H9 (cell line): ENCODE data around the gene DNAH8. TPM values are rescaled to one million over a fixed set of nuclear protein-coding genes. Genes with fewer than 3 reads are reported as not detected.
"Not testable (repeated sequence)": the region's sequence is repeated elsewhere in the genome, so short reads cannot be mapped to it uniquely, and the experiment has no call there.

ENCODE experiments used
- DNase-seq: peaks from one replicate; pipeline ENCODE4 v3.0.0-alpha.2; 2017
- H2AFZ ChIP-seq: one replicate; pipeline ENCODE4 v1.6.1; 2013; ENCODE audit warnings: mild to moderate bottlenecking, low read length, control low read depth, moderate library complexity
- H2AK5ac ChIP-seq: 2 replicates; pipeline ENCODE4 v1.6.1; 2013; ENCODE audit warnings: low read length, control low read depth, mixed read lengths; ENCODE audit not compliant: insufficient read length
- H2BK120ac ChIP-seq: one replicate; pipeline ENCODE4 v1.6.1; 2013; ENCODE audit warnings: low read depth, mild to moderate bottlenecking, low read length, control low read depth, inconsistent platforms; ENCODE audit not compliant: poor library complexity, severe bottlenecking
- H2BK12ac ChIP-seq: 2 replicates; pipeline ENCODE4 v1.6.1; 2013; ENCODE audit warnings: low read length, control low read depth, mixed read lengths, low read depth; ENCODE audit not compliant: insufficient read length
- H2BK15ac ChIP-seq: 2 replicates; pipeline ENCODE4 v1.6.1; 2013; ENCODE audit warnings: low read depth, low read length, control low read depth
- H2BK20ac ChIP-seq: one replicate; pipeline ENCODE4 v1.6.1; 2013; ENCODE audit warnings: low read depth, mild to moderate bottlenecking, low read length, control low read depth, inconsistent platforms; ENCODE audit not compliant: poor library complexity, severe bottlenecking
- H2BK5ac ChIP-seq: 2 replicates; pipeline ENCODE4 v1.6.1; 2013; ENCODE audit warnings: low read length, control low read depth, mixed read lengths; ENCODE audit not compliant: insufficient read length
- H3K14ac ChIP-seq: 2 replicates; pipeline ENCODE4 v1.6.1; 2013; ENCODE audit warnings: low read length, control low read depth; ENCODE audit not compliant: insufficient read depth
- H3K18ac ChIP-seq: 2 replicates; pipeline ENCODE4 v1.6.1; 2013; ENCODE audit warnings: low read depth, mild to moderate bottlenecking, mixed read lengths, low read length, control low read depth; ENCODE audit not compliant: insufficient read length
- H3K23ac ChIP-seq: 2 replicates; pipeline ENCODE4 v1.6.1; 2013; ENCODE audit warnings: low read length, control low read depth, mixed read lengths, low read depth; ENCODE audit not compliant: insufficient read length
- H3K23me2 ChIP-seq: 2 replicates; pipeline ENCODE4 v1.6.1; 2013; ENCODE audit warnings: low read depth, mild to moderate bottlenecking, mixed read lengths, low read length, control low read depth; ENCODE audit not compliant: insufficient read length, poor library complexity, severe bottlenecking
- H3K27ac ChIP-seq: 2 replicates; pipeline ENCODE4 v1.5.1; 2013; ENCODE audit warnings: low read length, control low read depth, mixed read lengths, low read depth; ENCODE audit not compliant: insufficient read length
- H3K27me3 ChIP-seq: 2 replicates; pipeline ENCODE4 v1.6.1; 2013; ENCODE audit warnings: low read length, control low read depth, inconsistent platforms; ENCODE audit not compliant: insufficient read depth
- H3K4ac ChIP-seq: 2 replicates; pipeline ENCODE4 v1.6.1; 2013; ENCODE audit warnings: low read depth, mild to moderate bottlenecking, control low read depth, inconsistent platforms, low read length, moderate library complexity
- H3K4me1 ChIP-seq: 2 replicates; pipeline ENCODE4 v1.6.1; 2013; ENCODE audit warnings: low read length, control low read depth, inconsistent platforms; ENCODE audit not compliant: insufficient read depth
- H3K4me2 ChIP-seq: 2 replicates; pipeline ENCODE4 v1.6.1; 2013; ENCODE audit warnings: low read length, control low read depth, mixed read lengths; ENCODE audit not compliant: insufficient read length, insufficient read depth
- H3K56ac ChIP-seq: 2 replicates; pipeline ENCODE4 v1.6.1; 2013; ENCODE audit warnings: low read depth, mild to moderate bottlenecking, mixed read lengths, low read length, control low read depth; ENCODE audit not compliant: insufficient read length
- H3K79me1 ChIP-seq: 2 replicates; pipeline ENCODE4 v1.6.1; 2013; ENCODE audit warnings: low read depth, mild to moderate bottlenecking, moderate library complexity, low read length, control low read depth, inconsistent platforms; ENCODE audit not compliant: insufficient read depth, poor library complexity, severe bottlenecking
- H3K79me2 ChIP-seq: 2 replicates; pipeline ENCODE4 v1.6.1; 2013; ENCODE audit warnings: low read length, control low read depth, inconsistent platforms; ENCODE audit not compliant: insufficient read depth
- H3K9ac ChIP-seq: 2 replicates; pipeline ENCODE4 v1.6.1; 2013; ENCODE audit warnings: low read length, control low read depth, mixed read lengths; ENCODE audit not compliant: insufficient read length; ENCODE audit errors: extremely low read depth
- H3K9me3 ChIP-seq: one replicate; pipeline ENCODE4 v1.6.1; 2013; ENCODE audit warnings: low read depth, low read length, inconsistent platforms; ENCODE audit not compliant: control insufficient read depth
- H3T11ph ChIP-seq: one replicate; pipeline ENCODE4 v1.6.1; 2013; ENCODE audit warnings: mild to moderate bottlenecking, low read length, control low read depth, inconsistent platforms
- H4K20me1 ChIP-seq: one replicate; pipeline ENCODE4 v1.6.1; 2013; ENCODE audit not compliant: control insufficient read depth, insufficient read length, insufficient read depth
- H4K5ac ChIP-seq: 2 replicates; pipeline ENCODE4 v1.6.1; 2013; ENCODE audit warnings: low read depth, mild to moderate bottlenecking, mixed read lengths, low read length, control low read depth; ENCODE audit not compliant: insufficient read length
- H4K8ac ChIP-seq: replicated peaks from 2 replicates; pipeline ENCODE4 v1.6.1; 2013; ENCODE audit warnings: low read length, control low read depth, mixed read lengths, low read depth; ENCODE audit not compliant: insufficient read length
- H4K91ac ChIP-seq: 2 replicates; pipeline ENCODE4 v1.6.1; 2013; ENCODE audit warnings: low read depth, mild to moderate bottlenecking, moderate library complexity, mixed read lengths, low read length, control low read depth; ENCODE audit not compliant: insufficient read length
- H3K27ac Mint-ChIP-seq, 3 experiments: 2 replicates in 2 of 3; 3 replicates in 1 of 3; pipeline ENCODE4 v1.8.0; 2020 to 2021; ENCODE audit warnings: mixed read lengths in 3 of 3, mild to moderate bottlenecking in 1 of 3, moderate library complexity in 1 of 3
- H3K27me3 Mint-ChIP-seq: 2 replicates; pipeline ENCODE4 v1.8.0; 2021; ENCODE audit warnings: low read depth, mild to moderate bottlenecking, moderate library complexity, mixed read lengths
- H3K36me3 Mint-ChIP-seq, 3 experiments: 2 replicates in 2 of 3; 3 replicates in 1 of 3; pipeline ENCODE4 v1.8.0; 2020 to 2021; ENCODE audit warnings: low read depth in 3 of 3, mixed read lengths in 3 of 3; ENCODE audit not compliant: insufficient read depth in 1 of 3
- H3K4me1 Mint-ChIP-seq, 2 experiments: 2 replicates each; pipeline ENCODE4 v1.8.0; 2020; ENCODE audit warnings: mixed read lengths in 2 of 2
- H3K4me3 Mint-ChIP-seq, 2 experiments: 2 replicates in 1 of 2; 3 replicates in 1 of 2; pipeline ENCODE4 v1.8.0; 2020 to 2021; ENCODE audit warnings: mild to moderate bottlenecking in 2 of 2, mixed read lengths in 2 of 2, moderate library complexity in 1 of 2
- H3K9me3 Mint-ChIP-seq, 2 experiments: 2 replicates in 1 of 2; 3 replicates in 1 of 2; pipeline ENCODE4 v1.8.0; 2020; ENCODE audit warnings: mild to moderate bottlenecking in 2 of 2, mixed read lengths in 2 of 2, moderate library complexity in 1 of 2
- CTCF ChIP-seq: fragments of 200-600 bp; sonication (generic); conservative IDR thresholded peaks from 3 replicates; pipeline ENCODE4 v1.8.0; 2021; ENCODE audit warnings: antibody characterized with exemption, mild to moderate bottlenecking
- WGBS: extraction: QIAGEN DNeasy Blood & Tissue Kit; methylation state at CpG from one replicate; pipeline ENCODE4 v1.1.7; 2013; ENCODE audit warnings: missing lambda C conversion rate, low lambda C conversion rate, mixed read lengths; ENCODE audit not compliant: insufficient read length; ENCODE audit errors: extremely low coverage; 5-methylcytosine and 5-hydroxymethylcytosine counted together
- total RNA-seq: library from RNA; stranded (reverse); gene quantifications from 2 replicates; pipeline ENCODE4 v1.2.1, GENCODE V29; 2021

The DNAH8 gene
- total RNA-seq, 1 experiment from 2014 or later, result not detected

- Mint-ChIP-seq H3K9me3 (peaks cover 13 to 24% of the 10 kb centered on the region in 2 experiments), H3K27me3 (no peaks in the 10 kb centered on the region), H3K4me3 (no peak overlapping the region), H3K36me3 (peaks cover 46 to 57% (median 49%) of the 10 kb centered on the region in 3 experiments), H3K4me1 (peaks cover 13 to 14% of the 10 kb centered on the region in 2 experiments; a peak in 3 of 4 replicates), H3K27ac (peak overlapping the region in 1 of 3 experiments; percentile 21; a peak in 1 of 7 replicates)
- H3K23ac ChIP-seq, result no peak overlapping the region
- no peak overlapping the region for H3K4ac ChIP-seq
- no peak for TF ChIP-seq CTCF
- H4K5ac ChIP-seq, result no peak overlapping the region
- no peak overlapping the region for H2BK15ac ChIP-seq
- no peaks in the 10 kb centered on the region for H3K9me3 ChIP-seq
- H2BK5ac ChIP-seq, result no peak overlapping the region
- H2AFZ ChIP-seq, result no peak overlapping the region
- H3K56ac ChIP-seq, result no peak overlapping the region
- H4K20me1 ChIP-seq, result no peaks in the 10 kb centered on the region
- peaks cover 7% of the 10 kb centered on the region for H3K79me1 ChIP-seq
- H3K4me2 ChIP-seq, result no peak overlapping the region
- no peak overlapping the region for H3K18ac ChIP-seq
- H4K91ac ChIP-seq, result no peak overlapping the region
- H3K23me2 ChIP-seq, result peaks cover 6% of the 10 kb centered on the region
- H2BK12ac ChIP-seq, result no peak overlapping the region
- H3K9ac ChIP-seq, result no peak overlapping the region
- peaks cover 26% of the 10 kb centered on the region; the same call in 1 of the 2 replicates for H3K79me2 ChIP-seq
- no peak overlapping the region for H3K27ac ChIP-seq
- no peak overlapping the region for H2BK120ac ChIP-seq
- H2AK5ac ChIP-seq, result no peak overlapping the region
- no peaks in the 10 kb centered on the region; the same call in 1 of the 2 replicates for H3K4me1 ChIP-seq
- no peak for DNase-seq
- no peak overlapping the region for H4K8ac ChIP-seq
- no peak overlapping the region for H3K14ac ChIP-seq
- 100% methylated on average over 2 of the region's 3 CpGs for WGBS
- no peak overlapping the region for H3T11ph ChIP-seq
- H3K27me3 ChIP-seq, result no peaks in the 10 kb centered on the region
- H2BK20ac ChIP-seq, result no peak overlapping the region
These were observed 17.3 kb upstream of the DNAH8 start for GRCh38 chr6:38697846-38698245.

GRCh38 chr6:38699702-38700101 is 15.4 kb upstream of the DNAH8 start:
- H3K79me2 ChIP-seq, result peaks cover 26% of the 10 kb centered on the region; the same call in 1 of the 2 replicates
- H3K79me1 ChIP-seq, H2BK120ac ChIP-seq, H3K27me3 Mint-ChIP-seq, H3K56ac ChIP-seq, DNase-seq, H3K4me1 ChIP-seq, H4K8ac ChIP-seq, H2BK15ac ChIP-seq, H4K91ac ChIP-seq, H3K23ac ChIP-seq, H3K9ac ChIP-seq, H3K27ac Mint-ChIP-seq, H2BK12ac ChIP-seq, H2BK20ac ChIP-seq, H2AFZ ChIP-seq, H4K5ac ChIP-seq, H3K9me3 ChIP-seq, H3K14ac ChIP-seq, H2AK5ac ChIP-seq, H3K4me2 ChIP-seq, H3K4me3 Mint-ChIP-seq, H2BK5ac ChIP-seq, H3K4ac ChIP-seq, H3K18ac ChIP-seq, H3T11ph ChIP-seq, H3K23me2 ChIP-seq, H4K20me1 ChIP-seq, H3K27me3 ChIP-seq, H3K27ac ChIP-seq: not testable (repeated sequence)
- no CpG with 5 or more reads among the region's 3 CpGs for WGBS
- Mint-ChIP-seq H3K36me3 (peaks cover 42 to 49% (median 43%) of the 10 kb centered on the region in 3 experiments), H3K4me1 (peaks cover 13 to 14% of the 10 kb centered on the region in 2 experiments; a peak in 3 of 4 replicates), H3K9me3 (peaks cover 13 to 24% of the 10 kb centered on the region in 2 experiments)
